GM23248 (cell line): ENCODE results near the gene ZHX3. TPM values are rescaled to one million over a fixed set of nuclear protein-coding genes. Genes with fewer than 3 reads are reported as not detected.

Experiments used
- DNase-seq: peaks from one replicate; pipeline ENCODE4 v3.0.0-alpha.2; 2015
- H2AFZ ChIP-seq: fragments of 200-600 bp; sonication (generic); 2 replicates; pipeline ENCODE4 v1.6.1; 2016; ENCODE audit warnings: antibody characterized with exemption
- H3F3A ChIP-seq: fragments of 200-600 bp; sonication (generic); 2 replicates; pipeline ENCODE4 v1.6.1; 2016; ENCODE audit warnings: mild to moderate bottlenecking, antibody characterized with exemption, mixed run types; ENCODE audit not compliant: insufficient read depth
- H3K27ac ChIP-seq: fragments of 200-600 bp; sonication (generic); 2 replicates; pipeline ENCODE4 v1.5.1; 2016; ENCODE audit warnings: mild to moderate bottlenecking
- H3K27me3 ChIP-seq: fragments of 200-600 bp; sonication (generic); replicated peaks from 2 replicates; pipeline ENCODE4 v1.6.1; 2016; ENCODE audit warnings: mild to moderate bottlenecking; ENCODE audit not compliant: insufficient read depth
- H3K36me3 ChIP-seq: fragments of 200-600 bp; sonication (generic); 2 replicates; pipeline ENCODE4 v1.6.1; 2016; ENCODE audit warnings: low read depth, mild to moderate bottlenecking
- H3K4me1 ChIP-seq: fragments of 200-600 bp; sonication (generic); 2 replicates; pipeline ENCODE4 v1.6.1; 2016; ENCODE audit warnings: mild to moderate bottlenecking; ENCODE audit not compliant: insufficient read depth
- H3K4me2 ChIP-seq: fragments of 200-600 bp; sonication (generic); one replicate; pipeline ENCODE4 v1.6.1; 2016; ENCODE audit warnings: mild to moderate bottlenecking; ENCODE audit not compliant: unreplicated experiment
- H3K4me3 ChIP-seq: fragments of 200-600 bp; sonication (generic); 2 replicates; pipeline ENCODE4 v1.5.1; 2016; ENCODE audit warnings: mild to moderate bottlenecking
- H3K79me2 ChIP-seq: fragments of 200-600 bp; sonication (generic); 2 replicates; pipeline ENCODE4 v1.6.1; 2016; ENCODE audit warnings: mild to moderate bottlenecking; ENCODE audit not compliant: insufficient read depth
- H3K9ac ChIP-seq: fragments of 200-600 bp; sonication (generic); 2 replicates; pipeline ENCODE4 v1.6.1; 2016; ENCODE audit warnings: mild to moderate bottlenecking
- H3K9me2 ChIP-seq: fragments of 200-600 bp; sonication (generic); 2 replicates; pipeline ENCODE4 v1.6.1; 2016; ENCODE audit warnings: mixed run types, mild to moderate bottlenecking, moderate library complexity; ENCODE audit not compliant: insufficient read depth
- H3K9me3 ChIP-seq: fragments of 200-600 bp; sonication (generic); one replicate; pipeline ENCODE4 v1.6.1; 2017; ENCODE audit warnings: low read depth
- H4K20me1 ChIP-seq: fragments of 200-600 bp; sonication (generic); 2 replicates; pipeline ENCODE4 v1.6.0; 2016; ENCODE audit not compliant: insufficient read depth
- EZH2 ChIP-seq: fragments of 200-600 bp; sonication (generic); IDR thresholded peaks from 2 replicates; pipeline ENCODE4 v1.6.1; 2018; ENCODE audit warnings: antibody characterized with exemption, mild to moderate bottlenecking; ENCODE audit not compliant: insufficient read depth, poor library complexity, severe bottlenecking
- EZH2phosphoT487 ChIP-seq: fragments of 200-600 bp; sonication (generic); IDR thresholded peaks from 2 replicates; pipeline ENCODE4 v1.6.1; 2018; ENCODE audit warnings: antibody characterized with exemption, moderate library complexity, mild to moderate bottlenecking, low read depth; ENCODE audit not compliant: insufficient read depth
- WGBS, 2 experiments: methylation state at CpG; one replicate each; pipeline ENCODE4 v1.1.6; 2015 to 2017; ENCODE audit warnings: low lambda C conversion rate in 2 of 2, low coverage in 1 of 2; ENCODE audit errors: missing lambda C conversion rate in 2 of 2; 5-methylcytosine and 5-hydroxymethylcytosine counted together
- in situ Hi-C: fragments of 300-500 bp; cut with MboI; formaldehyde crosslinking; loops from 2 replicates; pipeline ENCODE4 v1.15.0; 2020
- polyA plus RNA-seq: library from polyadenylated mRNA; unstranded; fragments of >200 nt; fragmentation: Nextera tagmentation; extraction: Ambion mirVana; gene quantifications from 2 replicates; pipeline ENCODE4 v1.2.1, GENCODE V29; 2016
- total RNA-seq: library from RNA; depleted of rRNA; stranded (reverse); fragments of >200 nt; shearing (Covaris generic); gene quantifications from 2 replicates; pipeline ENCODE4 v1.2.3, GENCODE V29; 2014

ZHX3 gene
- total and polyA plus RNA-seq, 2 experiments from 2014 or later: 9.8 to 38.5 TPM

DNA sequence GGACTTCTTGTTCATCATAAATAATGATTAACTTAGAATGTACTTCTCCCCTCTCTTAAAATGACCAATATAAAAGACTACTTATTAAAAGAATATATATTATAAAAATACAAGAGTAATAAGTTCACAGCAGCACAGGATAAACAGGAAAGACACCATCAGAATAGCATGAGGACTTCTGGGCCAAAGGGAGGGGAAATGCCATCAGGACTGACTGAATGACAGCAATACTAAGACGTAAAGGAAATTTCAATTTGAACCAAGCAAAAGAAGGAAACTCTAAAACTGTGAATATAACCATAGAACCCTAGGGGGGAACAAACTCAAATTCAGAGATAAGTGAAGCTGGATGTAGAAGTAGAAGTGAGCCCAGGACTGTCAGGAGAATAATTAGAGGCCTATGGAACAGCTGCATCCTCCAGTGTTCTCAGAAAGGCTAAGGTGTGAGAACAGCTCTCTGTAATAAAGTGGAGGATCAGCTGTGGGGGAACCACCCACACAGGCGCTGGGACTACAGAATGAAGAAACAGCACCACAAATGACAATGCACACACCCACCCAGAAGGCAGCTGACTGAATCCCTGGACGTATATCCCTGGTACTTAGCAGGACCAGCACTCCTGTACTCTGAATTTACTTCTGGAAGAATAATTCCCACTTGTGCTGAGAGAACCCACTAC is 37.8 kb downstream of the ZHX3 start:
- TF ChIP-seq EZH2 (no peak), EZH2phosphoT487 (no peak)

DNA sequence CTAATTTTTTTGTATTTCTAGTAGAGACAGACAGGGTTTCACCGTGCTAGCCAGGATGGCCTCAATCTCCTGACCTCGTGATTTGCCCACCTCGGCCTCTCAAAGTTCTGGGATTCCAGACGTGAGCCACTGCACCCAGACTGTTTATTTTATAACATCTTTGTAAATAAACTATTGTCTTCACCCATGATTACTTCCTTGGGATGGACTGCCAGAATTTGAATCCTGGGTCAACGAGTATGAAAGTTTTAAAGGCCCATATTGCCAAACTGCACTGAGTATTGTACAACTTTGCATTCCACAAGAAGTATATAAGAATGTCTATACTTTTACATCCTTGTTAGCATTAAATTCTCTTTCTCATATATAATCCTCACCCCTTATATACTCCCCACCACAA is 38.6 kb downstream of the ZHX3 start:
- peaks cover 35% of the 10 kb centered on the region for H3F3A ChIP-seq
- no peaks in the 10 kb centered on the region for H3K9me2 ChIP-seq
- H3K79me2 ChIP-seq: peaks cover 100% of the 10 kb centered on the region
- H3K36me3 ChIP-seq: no peaks in the 10 kb centered on the region
- 89 to 93% methylated on average over 4 to 5 of the region's 5 CpGs for WGBS, 2 experiments
- TF ChIP-seq EZH2 (no peak), EZH2phosphoT487 (no peak)
- no peak for DNase-seq
- no peak overlapping the region for H3K4me3 ChIP-seq
- no peak overlapping the region for H3K27ac ChIP-seq
- in situ Hi-C loops: no loop called here
- H3K27me3 ChIP-seq: no peaks in the 10 kb centered on the region
- peaks cover 23% of the 10 kb centered on the region for H3K4me1 ChIP-seq
- H4K20me1 ChIP-seq: no peaks in the 10 kb centered on the region
- no peaks in the 10 kb centered on the region for H3K9me3 ChIP-seq
- no peak overlapping the region for H3K9ac ChIP-seq
- H3K4me2 ChIP-seq: no peak overlapping the region
- H2AFZ ChIP-seq: no peak overlapping the region

More for the DNA sequence above, 37.8 kb downstream of the ZHX3 start:
- DNase-seq: no peak
- WGBS, 2 experiments: 75% methylated on average over 3 of the region's 3 CpGs
- H3K4me2 ChIP-seq: no peak overlapping the region
- H3K4me1 ChIP-seq: peaks cover 21% of the 10 kb centered on the region
- no peaks in the 10 kb centered on the region for H3K9me2 ChIP-seq
- H3K27ac ChIP-seq: no peak overlapping the region
- peaks cover 27% of the 10 kb centered on the region for H3F3A ChIP-seq
- H3K4me3 ChIP-seq: no peak overlapping the region
- H3K79me2 ChIP-seq: peaks cover 100% of the 10 kb centered on the region
- H3K9ac ChIP-seq: no peak overlapping the region
- H3K9me3 ChIP-seq: no peaks in the 10 kb centered on the region
- in situ Hi-C loops: no loop called here
- no peaks in the 10 kb centered on the region for H3K27me3 ChIP-seq
- no peak overlapping the region for H2AFZ ChIP-seq
- H3K36me3 ChIP-seq: no peaks in the 10 kb centered on the region
- H4K20me1 ChIP-seq: no peaks in the 10 kb centered on the region

DNA sequence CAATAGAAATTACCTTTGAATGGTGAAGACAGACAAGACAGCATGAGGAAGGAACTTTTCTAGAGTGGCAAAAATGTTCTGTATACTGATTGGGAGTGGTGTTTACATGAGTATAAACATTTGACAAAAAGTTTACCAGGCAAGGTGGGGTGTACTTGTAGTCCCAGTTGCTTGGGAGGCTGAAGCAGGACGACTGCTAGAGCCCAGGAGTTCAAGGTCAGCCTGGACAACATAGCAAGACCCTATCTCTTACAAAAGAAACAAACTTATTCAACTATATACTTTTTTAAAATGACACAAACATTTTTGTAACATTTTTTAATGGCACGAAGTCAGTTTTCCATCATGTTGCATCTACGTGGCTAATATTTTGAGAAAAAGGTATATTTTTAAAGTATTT is 40.5 kb downstream of the ZHX3 start:
- no peaks in the 10 kb centered on the region for H4K20me1 ChIP-seq
- no peak overlapping the region for H3K9ac ChIP-seq
- no peak overlapping the region for H3K4me2 ChIP-seq
- TF ChIP-seq EZH2phosphoT487 (no peak), EZH2 (no peak)
- no peaks in the 10 kb centered on the region for H3K9me3 ChIP-seq
- H3K9me2 ChIP-seq: no peaks in the 10 kb centered on the region; the same call in 1 of the 2 replicates
- no peak overlapping the region for H3K4me3 ChIP-seq
- H3F3A ChIP-seq: peaks cover 52% of the 10 kb centered on the region
- no peak overlapping the region for H3K27ac ChIP-seq
- no peaks in the 10 kb centered on the region; the same call in 1 of the 2 replicates for H3K36me3 ChIP-seq
- 67 to 69% methylated on average over 3 of the region's 3 CpGs for WGBS, 2 experiments
- in situ Hi-C loops: no loop called here
- no peaks in the 10 kb centered on the region for H3K27me3 ChIP-seq
- no peak for DNase-seq
- H3K79me2 ChIP-seq: peaks cover 100% of the 10 kb centered on the region
- H2AFZ ChIP-seq: no peak overlapping the region
- peaks cover 23% of the 10 kb centered on the region for H3K4me1 ChIP-seq

DNA sequence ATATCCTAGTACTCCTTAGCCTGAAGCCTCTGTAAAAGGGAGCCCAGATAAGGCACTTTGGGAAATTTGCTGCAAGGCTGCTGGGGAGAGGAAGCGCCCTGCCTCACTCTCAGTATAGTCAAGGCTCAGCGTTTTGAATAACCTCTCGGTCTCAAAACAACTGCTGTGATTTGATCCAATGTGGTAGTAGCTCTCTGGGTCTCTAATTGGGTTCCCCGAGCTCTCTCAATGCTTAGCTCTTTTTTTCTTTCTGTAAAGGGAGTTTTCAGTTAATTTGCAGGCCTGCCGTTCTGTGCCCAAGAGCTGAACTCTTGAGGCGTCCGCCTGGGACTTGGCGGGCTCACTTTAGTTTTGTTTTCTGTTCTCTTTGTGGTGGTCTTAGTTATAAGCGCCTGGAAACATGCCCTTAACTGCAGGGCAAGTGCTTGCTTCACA is 41.2 kb downstream of the ZHX3 start:
- WGBS, 2 experiments: 12 to 18% methylated on average over 9 of the region's 9 CpGs
- TF ChIP-seq EZH2 (no peak), EZH2phosphoT487 (no peak)
- in situ Hi-C loops: no loop called here
- Histone ChIP-seq H3K79me2 (peaks cover 100% of the 10 kb centered on the region), H2AFZ (0 out of 2 replicates have a peak overlapping the region, but pooled peaks have one; percentile 41), H3K4me3 (peak overlapping the region; percentile 52), H4K20me1 (no peaks in the 10 kb centered on the region), H3K27me3 (no peaks in the 10 kb centered on the region), H3K9me2 (no peaks in the 10 kb centered on the region; the same call in 1 of the 2 replicates), H3K4me2 (peak overlapping the region; percentile 45), H3K9me3 (no peaks in the 10 kb centered on the region), H3K4me1 (peaks cover 27% of the 10 kb centered on the region), H3K36me3 (no peaks in the 10 kb centered on the region; the same call in 1 of the 2 replicates), H3K9ac (peak overlapping the region; percentile 62), H3F3A (peaks cover 52% of the 10 kb centered on the region), H3K27ac (peak overlapping the region; percentile 72)
- peak; percentile 28 for DNase-seq
